GM12874 (cell line): ENCODE measurements around the gene NXN.

Experiments used
- CTCF ChIP-seq: IDR thresholded peaks from 2 replicates; pipeline ENCODE4 v1.5.1; 2011; ENCODE audit warnings: low read depth, mild to moderate bottlenecking, control low read depth, low read length, moderate library complexity; ENCODE audit not compliant: insufficient read depth

Gene NXN

GRCh38 chr17:980406-981291, 1.1 kb upstream of the NXN start:
- peak; percentile 54 for TF ChIP-seq CTCF

- no peak for TF ChIP-seq CTCF
Measured at GRCh38 chr17:979212-979538, 401 bp downstream of the NXN start.

GRCh38 chr17:978103-979093, 1.2 kb downstream of the NXN start:
- TF ChIP-seq CTCF, result no peak

GRCh38 chr17:977166-977565, 2.4 kb downstream of the NXN start:
- TF ChIP-seq CTCF, result no peak

GRCh38 chr17:976312-976711, 3.3 kb downstream of the NXN start:
- no peak for TF ChIP-seq CTCF

GRCh38 chr17:975371-975915, 4.1 kb downstream of the NXN start:
- no peak for TF ChIP-seq CTCF

GRCh38 chr17:973053-973452, 6.5 kb downstream of the NXN start:
- no peak for TF ChIP-seq CTCF
